HL-60 (cell line): ENCODE measurements around the gene MFSD6L.

Experiments used
- GABPA ChIP-seq: IDR thresholded peaks from 2 replicates; pipeline ENCODE4 v1.6.1; 2012; ENCODE audit warnings: low read depth
- POLR2AphosphoS5 ChIP-seq: IDR thresholded peaks from 2 replicates; pipeline ENCODE4 v1.6.1; 2012; ENCODE audit warnings: low read depth
- SPI1 ChIP-seq: IDR thresholded peaks from 2 replicates; pipeline ENCODE4 v1.6.1; 2012; ENCODE audit warnings: low read depth, mild to moderate bottlenecking, borderline replicate concordance
- TF ChIP-seq, protein P1 (sequence below): IDR thresholded peaks from one replicate; pipeline ENCODE4 v1.5.1; 2011; ENCODE audit warnings: low read length, control low read depth, inconsistent platforms; ENCODE audit not compliant: insufficient read depth
- TF ChIP-seq, protein P2 (sequence below): IDR thresholded peaks from 2 replicates; pipeline ENCODE4 v1.6.1; 2012; ENCODE audit warnings: low read depth; ENCODE audit not compliant: insufficient replicate concordance

DNA sequence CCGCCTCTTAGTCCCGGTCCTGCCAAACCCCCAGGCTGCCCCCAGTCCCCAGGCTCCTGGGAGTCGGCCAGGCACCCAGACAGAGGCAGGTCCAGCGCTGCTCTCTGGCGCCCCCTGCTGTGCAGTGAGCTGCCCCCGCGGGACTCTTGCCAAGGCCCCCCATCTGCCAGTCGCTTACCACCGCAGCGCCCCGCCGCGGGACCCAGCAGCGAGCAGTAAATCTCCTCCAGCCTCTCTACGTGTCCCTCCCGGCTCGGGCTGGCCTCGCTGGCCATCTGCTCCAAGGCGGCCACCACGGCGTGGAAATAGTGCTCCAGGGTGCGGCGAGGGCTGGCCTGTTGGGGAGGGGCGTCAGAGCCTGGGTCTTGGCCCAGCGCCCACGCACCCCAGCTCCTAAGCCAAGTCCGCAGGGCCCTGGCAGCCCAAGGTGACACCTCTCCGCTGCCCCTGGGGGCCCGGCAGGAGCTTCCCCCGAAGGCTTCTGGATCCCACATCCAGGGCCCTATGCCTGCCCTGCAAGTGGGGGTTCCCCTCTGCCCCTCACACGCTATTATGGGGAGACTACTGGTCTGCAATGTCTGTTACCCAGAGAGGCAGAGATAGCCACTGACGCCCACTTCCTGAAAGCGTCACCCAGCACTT, 33.7 kb upstream of the MFSD6L start:
- TF ChIP-seq, protein P1, sequence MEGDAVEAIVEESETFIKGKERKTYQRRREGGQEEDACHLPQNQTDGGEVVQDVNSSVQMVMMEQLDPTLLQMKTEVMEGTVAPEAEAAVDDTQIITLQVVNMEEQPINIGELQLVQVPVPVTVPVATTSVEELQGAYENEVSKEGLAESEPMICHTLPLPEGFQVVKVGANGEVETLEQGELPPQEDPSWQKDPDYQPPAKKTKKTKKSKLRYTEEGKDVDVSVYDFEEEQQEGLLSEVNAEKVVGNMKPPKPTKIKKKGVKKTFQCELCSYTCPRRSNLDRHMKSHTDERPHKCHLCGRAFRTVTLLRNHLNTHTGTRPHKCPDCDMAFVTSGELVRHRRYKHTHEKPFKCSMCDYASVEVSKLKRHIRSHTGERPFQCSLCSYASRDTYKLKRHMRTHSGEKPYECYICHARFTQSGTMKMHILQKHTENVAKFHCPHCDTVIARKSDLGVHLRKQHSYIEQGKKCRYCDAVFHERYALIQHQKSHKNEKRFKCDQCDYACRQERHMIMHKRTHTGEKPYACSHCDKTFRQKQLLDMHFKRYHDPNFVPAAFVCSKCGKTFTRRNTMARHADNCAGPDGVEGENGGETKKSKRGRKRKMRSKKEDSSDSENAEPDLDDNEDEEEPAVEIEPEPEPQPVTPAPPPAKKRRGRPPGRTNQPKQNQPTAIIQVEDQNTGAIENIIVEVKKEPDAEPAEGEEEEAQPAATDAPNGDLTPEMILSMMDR: no peak
- TF ChIP-seq GABPA (no peak), POLR2AphosphoS5 (no peak), SPI1 (no peak)
- TF ChIP-seq, protein P2, sequence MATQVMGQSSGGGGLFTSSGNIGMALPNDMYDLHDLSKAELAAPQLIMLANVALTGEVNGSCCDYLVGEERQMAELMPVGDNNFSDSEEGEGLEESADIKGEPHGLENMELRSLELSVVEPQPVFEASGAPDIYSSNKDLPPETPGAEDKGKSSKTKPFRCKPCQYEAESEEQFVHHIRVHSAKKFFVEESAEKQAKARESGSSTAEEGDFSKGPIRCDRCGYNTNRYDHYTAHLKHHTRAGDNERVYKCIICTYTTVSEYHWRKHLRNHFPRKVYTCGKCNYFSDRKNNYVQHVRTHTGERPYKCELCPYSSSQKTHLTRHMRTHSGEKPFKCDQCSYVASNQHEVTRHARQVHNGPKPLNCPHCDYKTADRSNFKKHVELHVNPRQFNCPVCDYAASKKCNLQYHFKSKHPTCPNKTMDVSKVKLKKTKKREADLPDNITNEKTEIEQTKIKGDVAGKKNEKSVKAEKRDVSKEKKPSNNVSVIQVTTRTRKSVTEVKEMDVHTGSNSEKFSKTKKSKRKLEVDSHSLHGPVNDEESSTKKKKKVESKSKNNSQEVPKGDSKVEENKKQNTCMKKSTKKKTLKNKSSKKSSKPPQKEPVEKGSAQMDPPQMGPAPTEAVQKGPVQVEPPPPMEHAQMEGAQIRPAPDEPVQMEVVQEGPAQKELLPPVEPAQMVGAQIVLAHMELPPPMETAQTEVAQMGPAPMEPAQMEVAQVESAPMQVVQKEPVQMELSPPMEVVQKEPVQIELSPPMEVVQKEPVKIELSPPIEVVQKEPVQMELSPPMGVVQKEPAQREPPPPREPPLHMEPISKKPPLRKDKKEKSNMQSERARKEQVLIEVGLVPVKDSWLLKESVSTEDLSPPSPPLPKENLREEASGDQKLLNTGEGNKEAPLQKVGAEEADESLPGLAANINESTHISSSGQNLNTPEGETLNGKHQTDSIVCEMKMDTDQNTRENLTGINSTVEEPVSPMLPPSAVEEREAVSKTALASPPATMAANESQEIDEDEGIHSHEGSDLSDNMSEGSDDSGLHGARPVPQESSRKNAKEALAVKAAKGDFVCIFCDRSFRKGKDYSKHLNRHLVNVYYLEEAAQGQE: no peak
